ENCODE data around the gene CSF3R.

CSF3R gene

DNA sequence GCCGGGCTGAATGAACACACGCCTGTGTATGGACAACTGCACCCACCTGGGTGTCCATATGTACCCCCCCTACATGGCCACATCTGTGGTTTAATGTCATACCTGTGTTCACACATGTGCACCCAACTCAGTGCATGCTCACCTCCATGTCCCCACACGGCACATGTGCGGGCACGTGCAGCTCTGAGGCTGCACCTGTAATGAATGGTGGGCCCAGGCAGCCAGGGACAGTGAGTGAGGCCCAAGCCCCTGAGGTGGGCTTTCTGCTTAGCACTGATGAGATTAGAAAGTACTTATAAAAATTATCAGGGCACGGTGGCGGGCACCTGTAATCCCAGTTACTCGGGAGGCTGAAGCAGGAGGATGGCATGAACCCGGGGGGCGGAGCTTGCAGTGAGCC is 42.5 kb upstream of the CSF3R start:
- H3K9me3 ChIP-seq (ENCODE audit: control insufficient read depth, insufficient read depth, low read length), result no peaks in the 10 kb centered on the region
- no peak overlapping the region for H3K27ac ChIP-seq (ENCODE audit: low read depth, low read length)
- H4K20me1 ChIP-seq (ENCODE audit: control insufficient read depth, insufficient read depth, low read depth, low read length), result no peaks in the 10 kb centered on the region
- H3K4me1 ChIP-seq (ENCODE audit: control insufficient read depth, low read length), result peaks cover 9% of the 10 kb centered on the region
- no peak overlapping the region for H3K4me3 ChIP-seq (ENCODE audit: low read length)
- no peak overlapping the region for H3K4me2 ChIP-seq (ENCODE audit: low read length)
- no peaks in the 10 kb centered on the region for H3K9me2 ChIP-seq (replicated peaks; ENCODE audit: control insufficient read depth, low read length)
- TF ChIP-seq EZH2phosphoT487 (IDR thresholded peaks at IDR 0.05; ENCODE audit: borderline replicate concordance, low read length) (no peak), CTCF (IDR thresholded peaks at IDR 0.05; ENCODE audit: low read depth, low read length, poor library complexity, severe bottlenecking) (no peak)
- H3F3A ChIP-seq (ENCODE audit: control insufficient read depth, insufficient read depth), result no peaks in the 10 kb centered on the region
- H3K36me3 ChIP-seq (ENCODE audit: control insufficient read depth, low read length), result no peaks in the 10 kb centered on the region
- no peaks in the 10 kb centered on the region for H3K27me3 ChIP-seq (ENCODE audit: control insufficient read depth, low read length)
- H3K79me2 ChIP-seq (ENCODE audit: control insufficient read depth, low read length), result no peaks in the 10 kb centered on the region

DNA sequence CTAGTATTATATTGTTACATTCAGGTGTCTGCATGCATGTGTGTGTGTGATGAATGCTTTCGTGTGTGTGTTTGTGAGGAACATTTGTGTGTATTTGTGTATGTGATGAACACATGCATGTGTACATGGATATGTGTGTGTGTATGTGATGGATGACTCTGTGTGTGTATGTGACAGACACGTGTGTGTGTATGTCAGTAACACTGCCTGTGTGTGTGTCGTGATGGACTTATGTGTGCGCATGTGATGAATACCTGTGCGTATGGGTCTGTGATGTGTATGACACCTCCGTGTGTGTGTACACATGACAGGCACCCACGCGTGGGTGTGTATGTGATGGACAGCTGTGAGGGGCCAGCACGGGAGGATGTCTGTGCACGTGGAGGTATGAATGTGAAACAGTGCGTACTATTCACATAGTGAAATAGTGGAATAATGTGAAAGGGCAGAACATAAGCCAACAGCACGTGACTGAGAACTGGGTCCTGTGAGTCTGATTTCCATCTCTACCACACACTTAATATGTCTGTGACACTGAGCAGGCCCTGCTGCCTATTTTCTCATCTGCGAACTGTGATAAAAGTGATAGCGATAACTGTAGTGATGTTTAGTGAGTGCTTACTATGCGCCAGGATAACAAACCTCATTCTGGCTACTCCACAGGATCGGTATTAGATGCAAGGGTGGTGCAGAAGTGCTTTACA is 41.8 kb upstream of the CSF3R start:
- Histone ChIP-seq H3K79me2 (ENCODE audit: control insufficient read depth, low read length) (no peaks in the 10 kb centered on the region), H4K20me1 (ENCODE audit: control insufficient read depth, insufficient read depth, low read depth, low read length) (no peaks in the 10 kb centered on the region), H3K27ac (ENCODE audit: low read depth, low read length) (no peak overlapping the region), H3F3A (ENCODE audit: control insufficient read depth, insufficient read depth) (no peaks in the 10 kb centered on the region), H3K36me3 (ENCODE audit: control insufficient read depth, low read length) (no peaks in the 10 kb centered on the region), H3K27me3 (ENCODE audit: control insufficient read depth, low read length) (no peaks in the 10 kb centered on the region), H3K4me3 (ENCODE audit: low read length) (no peak overlapping the region), H3K9me2 (replicated peaks; ENCODE audit: control insufficient read depth, low read length) (no peaks in the 10 kb centered on the region), H3K4me2 (ENCODE audit: low read length) (peak overlapping the region; percentile 30; the same call in 1 of the 2 replicates), H3K9me3 (ENCODE audit: control insufficient read depth, insufficient read depth, low read length) (no peaks in the 10 kb centered on the region), H3K4me1 (ENCODE audit: control insufficient read depth, low read length) (peaks cover 9% of the 10 kb centered on the region)
- TF ChIP-seq CTCF (IDR thresholded peaks at IDR 0.05; ENCODE audit: low read depth, low read length, poor library complexity, severe bottlenecking) (no peak), EZH2phosphoT487 (IDR thresholded peaks at IDR 0.05; ENCODE audit: borderline replicate concordance, low read length) (no peak)

GRCh38 chr1:36523850-36524249 is 41.1 kb upstream of the CSF3R start:
- Histone ChIP-seq H3K27ac (ENCODE audit: low read depth, low read length) (no peak overlapping the region), H3K27me3 (ENCODE audit: control insufficient read depth, low read length) (no peaks in the 10 kb centered on the region)

More at GRCh38 chr1:36523850-36524249, 41.1 kb upstream of the CSF3R start:
- Histone ChIP-seq H3F3A (ENCODE audit: control insufficient read depth, insufficient read depth) (no peaks in the 10 kb centered on the region), H3K4me3 (ENCODE audit: low read length) (no peak overlapping the region), H3K4me2 (ENCODE audit: low read length) (peak overlapping the region; percentile 30), H3K4me1 (ENCODE audit: control insufficient read depth, low read length) (peaks cover 9% of the 10 kb centered on the region), H3K9me2 (replicated peaks; ENCODE audit: control insufficient read depth, low read length) (no peaks in the 10 kb centered on the region), H3K79me2 (ENCODE audit: control insufficient read depth, low read length) (no peaks in the 10 kb centered on the region), H3K9me3 (ENCODE audit: control insufficient read depth, insufficient read depth, low read length) (no peaks in the 10 kb centered on the region), H4K20me1 (ENCODE audit: control insufficient read depth, insufficient read depth, low read depth, low read length) (no peaks in the 10 kb centered on the region), H3K36me3 (ENCODE audit: control insufficient read depth, low read length) (no peaks in the 10 kb centered on the region)
- TF ChIP-seq CTCF (IDR thresholded peaks at IDR 0.05; ENCODE audit: low read depth, low read length, poor library complexity, severe bottlenecking), result no peak
- TF ChIP-seq EZH2phosphoT487 (IDR thresholded peaks at IDR 0.05; ENCODE audit: borderline replicate concordance, low read length), result no peak
